ENCODE results near the gene CUX1.

GRCh38 chr7:101846800-101847538 lies 29.5 kb downstream of the CUX1 start:
- TF ChIP-seq CTCF (IDR thresholded peaks at IDR 0.05) (no peak), EZH2phosphoT487 (IDR thresholded peaks at IDR 0.05) (no peak), EZH2 (IDR thresholded peaks at IDR 0.05) (no peak)

Data from neural progenitor cell (in vitro differentiated cells).